GM19468 (cell line): ENCODE results near the gene LPAR5.

Source experiments
- ATAC-seq: cut with Tn5 transposase; IDR thresholded peaks from one replicate; pipeline ENCODE4 v1.9.1; 2021; ENCODE audit warnings: mild to moderate bottlenecking, moderate library complexity, moderate number of reproducible peaks; ENCODE audit not compliant: unreplicated experiment; ENCODE audit errors: extremely low read depth

The LPAR5 gene

GRCh38 chr12:6639151-6639801, 3.5 kb upstream of the LPAR5 start:
- ATAC-seq: no peak

GRCh38 chr12:6638305-6638704, 2.5 kb upstream of the LPAR5 start:
- no peak for ATAC-seq

GRCh38 chr12:6635375-6635855, 344 bp downstream of the LPAR5 start:
- no peak for ATAC-seq

GRCh38 chr12:6632026-6632983, 3.5 kb downstream of the LPAR5 start:
- ATAC-seq: peak; percentile 66

- no peak for ATAC-seq
Measured at GRCh38 chr12:6631549-6631961, 4.2 kb downstream of the LPAR5 start.

- no peak for ATAC-seq
Measured at GRCh38 chr12:6630736-6631135, 5.0 kb downstream of the LPAR5 start.

DNA sequence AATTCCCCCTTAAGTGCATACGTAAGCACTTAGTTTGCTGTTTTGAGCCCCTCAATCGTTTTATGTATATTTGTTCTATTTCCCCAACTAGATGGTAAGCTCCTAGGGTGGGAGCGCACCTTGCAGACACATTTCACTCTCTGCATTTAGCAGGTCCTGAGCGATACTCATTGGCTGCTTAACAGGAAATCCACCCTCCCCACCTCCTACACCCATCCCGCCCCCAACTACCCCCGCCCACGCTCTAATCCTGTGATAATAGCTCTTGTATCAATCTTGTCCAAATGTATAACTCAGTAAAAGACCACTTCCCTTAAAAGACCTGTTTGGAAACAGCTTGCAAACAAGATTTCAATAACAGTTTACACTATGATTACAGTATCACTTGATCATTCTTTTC, 8.1 kb downstream of the LPAR5 start:
- no peak for ATAC-seq

DNA sequence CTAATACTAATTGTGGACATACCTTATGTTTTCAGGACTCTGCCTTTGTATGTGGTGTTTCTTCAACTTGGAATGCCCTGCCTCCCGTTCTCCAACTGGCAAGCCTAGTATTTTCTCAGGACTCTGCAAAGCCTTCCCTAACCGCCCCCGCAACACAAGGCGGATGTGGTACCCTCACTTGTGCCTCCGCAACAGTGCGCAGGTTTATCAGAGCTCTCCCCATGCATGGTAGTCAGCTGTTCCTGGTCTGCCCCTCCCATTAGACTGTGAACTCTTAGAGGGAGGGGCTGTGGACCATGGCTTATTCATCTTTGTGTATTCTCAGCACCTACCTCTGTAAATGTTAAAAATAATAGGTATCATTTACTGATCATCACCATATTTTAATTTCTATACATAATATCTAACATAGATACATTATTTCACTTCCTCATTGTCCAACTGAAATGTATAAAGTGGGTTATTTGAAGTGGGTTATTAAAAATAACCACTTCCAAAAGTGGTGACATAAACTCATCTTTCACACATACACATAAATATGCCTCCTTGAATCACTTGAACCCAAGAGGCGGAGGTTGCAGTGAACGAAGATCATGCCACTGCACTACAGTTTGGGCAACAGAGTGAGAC, 9.0 kb downstream of the LPAR5 start:
- no peak for ATAC-seq

GRCh38 chr12:6620885-6621274, 14.9 kb downstream of the LPAR5 start:
- no peak for ATAC-seq

- no peak for ATAC-seq
Measured at GRCh38 chr12:6620137-6620884, 15.4 kb downstream of the LPAR5 start.

- no peak for ATAC-seq
Measured at GRCh38 chr12:6618483-6619225, 17.1 kb downstream of the LPAR5 start.

DNA sequence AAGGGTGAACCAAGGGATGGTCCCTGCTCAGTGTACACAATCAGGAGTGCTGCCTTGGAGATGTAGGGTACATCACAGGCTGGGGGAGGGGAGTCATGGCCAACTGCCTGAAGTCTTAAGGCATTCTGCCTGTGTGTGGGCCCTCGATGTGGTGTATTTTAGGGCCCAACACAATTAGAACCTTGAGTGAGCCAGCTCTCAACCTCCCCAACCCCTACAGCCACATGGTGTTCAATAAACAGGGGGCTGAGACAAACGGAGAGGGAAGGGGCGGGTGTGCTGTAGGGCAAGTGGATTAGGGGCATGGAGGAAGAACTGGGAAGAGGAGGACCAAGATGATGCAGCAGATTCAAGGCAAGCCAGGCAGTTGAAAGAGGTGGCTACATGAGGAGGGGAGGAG, 20.0 kb downstream of the LPAR5 start:
- no peak for ATAC-seq

DNA sequence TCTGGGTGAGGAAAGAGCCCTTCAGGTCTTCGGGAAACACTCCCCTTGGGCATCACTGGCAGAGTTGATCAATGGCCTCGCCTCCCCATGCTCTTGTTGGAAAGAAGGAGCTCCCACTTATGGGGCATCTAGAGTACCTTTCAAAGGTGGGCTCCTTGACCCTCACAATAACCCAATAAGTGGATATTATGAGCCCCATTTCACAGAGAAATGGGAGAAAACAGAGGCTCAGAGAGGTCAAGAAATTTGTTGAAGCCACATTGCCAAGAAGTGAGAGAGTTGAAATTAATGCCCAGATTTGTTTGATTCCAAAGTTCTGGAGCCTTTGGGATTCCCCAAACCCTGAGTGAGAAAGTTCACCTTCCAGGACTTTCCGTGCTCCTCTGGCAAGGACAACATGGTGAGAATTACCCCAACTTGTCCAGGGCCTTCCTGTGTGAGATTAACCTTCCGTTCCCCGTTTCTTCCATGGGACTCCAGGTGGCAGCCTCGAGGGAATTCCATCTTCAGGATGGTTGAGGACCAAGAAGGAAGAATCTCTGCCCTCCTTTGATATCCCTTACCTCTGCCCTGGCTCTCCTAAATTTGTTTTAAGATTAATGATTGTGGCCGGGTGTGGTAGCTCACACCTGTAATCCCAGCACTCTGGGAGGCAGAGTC, 21.1 kb downstream of the LPAR5 start:
- ATAC-seq: no peak

- no peak for ATAC-seq
Measured at GRCh38 chr12:6613776-6614512, 21.8 kb downstream of the LPAR5 start.

- no peak for ATAC-seq
Measured at GRCh38 chr12:6613015-6613775, 22.6 kb downstream of the LPAR5 start.

DNA sequence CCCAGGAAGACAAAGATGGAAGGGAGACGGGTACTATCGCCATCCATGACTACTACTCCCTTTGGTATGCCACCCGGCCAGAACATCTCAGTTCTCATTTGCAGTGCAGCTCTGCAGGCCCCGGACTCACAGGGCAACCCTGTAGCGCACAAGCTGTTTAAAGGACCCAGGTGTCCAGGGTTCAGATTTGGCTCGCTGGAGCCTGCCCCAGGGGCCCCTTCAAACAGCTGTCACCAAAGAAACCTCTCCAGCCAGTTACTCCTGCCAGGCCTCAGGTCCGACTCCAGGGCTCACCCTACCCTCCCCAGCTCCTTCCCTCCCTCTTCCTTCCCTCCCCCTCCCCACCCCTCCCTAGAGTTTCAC, 23.1 kb downstream of the LPAR5 start:
- no peak for ATAC-seq

- ATAC-seq: no peak
Measured at GRCh38 chr12:6612247-6612646, 23.5 kb downstream of the LPAR5 start.
